Spinal cord (tissue), 10 donors: Measurements from ENCODE around the gene IRF2. TPM values are rescaled to one million over a fixed set of nuclear protein-coding genes. Genes with fewer than 3 reads are reported as not detected.
A peak's percentile ranks its signal among the peaks of the same experiment; 100 is the strongest.

ENCODE experiments used
- DNase-seq, 6 donors: peaks; one replicate each; pipeline versions ENCODE4 v3.0.0 to v3.0.0-alpha.2; 2013 to 2015; ENCODE audit warnings: low spot score in 6 of 6, low read depth in 4 of 6
- H3K27ac ChIP-seq: one replicate; pipeline ENCODE4 v1.5.1; 2013; ENCODE audit warnings: low read depth, low read length, control low read depth
- H3K27me3 ChIP-seq: one replicate; pipeline ENCODE4 v1.6.1; 2013; ENCODE audit warnings: low read length; ENCODE audit not compliant: control insufficient read depth, insufficient read depth
- H3K36me3 ChIP-seq: one replicate; pipeline ENCODE4 v1.6.1; 2013; ENCODE audit warnings: low read length; ENCODE audit not compliant: control insufficient read depth, insufficient read depth
- H3K4me1 ChIP-seq: one replicate; pipeline ENCODE4 v1.6.1; 2013; ENCODE audit warnings: low read length; ENCODE audit not compliant: control insufficient read depth, insufficient read depth
- H3K4me3 ChIP-seq: one replicate; pipeline ENCODE4 v1.5.1; 2013; ENCODE audit warnings: low read depth, low read length, control low read depth
- H3K9me3 ChIP-seq: one replicate; pipeline ENCODE4 v1.6.1; 2013; ENCODE audit warnings: low read length; ENCODE audit not compliant: control insufficient read depth, insufficient read depth
- WGBS: methylation state at CpG from one replicate; pipeline ENCODE4 v1.1.5; 2013; ENCODE audit warnings: missing lambda C conversion rate; ENCODE audit not compliant: insufficient coverage; 5-methylcytosine and 5-hydroxymethylcytosine counted together
- polyA plus RNA-seq, 2 donors: library from polyadenylated mRNA; unstranded; fragments of 120-200 nt; gene quantifications; one replicate each; pipeline ENCODE4 v1.2.1, GENCODE V29; 2013; ENCODE audit not compliant: insufficient read length in 2 of 2
- total RNA-seq, 2 donors: library from RNA; depleted of rRNA in 1 of 2; stranded (reverse); fragments of 120-200 nt in 1 of 2; fragments of >200 nt in 1 of 2; gene quantifications; one replicate each; pipeline versions ENCODE4 v1.2.3 to v1.2.4, GENCODE V29; 2013 to 2014
- donor health status: healthy.

IRF2 gene
- total and polyA plus RNA-seq, 4 donors: 19.6 to 33.7 (median 24.6) TPM

GRCh38 chr4:184416913-184417734, 57.2 kb downstream of the IRF2 start:
- peaks cover 13% of the 10 kb centered on the region for H3K36me3 ChIP-seq
- WGBS: 83% methylated on average over 2 of the region's 12 CpGs
- H3K27ac ChIP-seq: no peak overlapping the region
- DNase-seq: no peak
- H3K27me3 ChIP-seq: no peaks in the 10 kb centered on the region
- no peaks in the 10 kb centered on the region for H3K9me3 ChIP-seq
- H3K4me3 ChIP-seq: no peak overlapping the region
- H3K4me1 ChIP-seq: peaks cover 14% of the 10 kb centered on the region

GRCh38 chr4:184415071-184415470, 59.3 kb downstream of the IRF2 start:
- peaks cover 14% of the 10 kb centered on the region for H3K4me1 ChIP-seq
- H3K27ac ChIP-seq: no peak overlapping the region
- no peak overlapping the region for H3K4me3 ChIP-seq
- H3K9me3 ChIP-seq: no peaks in the 10 kb centered on the region
- peaks cover 13% of the 10 kb centered on the region for H3K36me3 ChIP-seq
- H3K27me3 ChIP-seq: no peaks in the 10 kb centered on the region
- DNase-seq: no peak
- WGBS: 100% methylated on average over 5 of the region's 6 CpGs

GRCh38 chr4:184413261-184414046, 60.9 kb downstream of the IRF2 start:
- H3K9me3 ChIP-seq: no peaks in the 10 kb centered on the region
- no peaks in the 10 kb centered on the region for H3K27me3 ChIP-seq
- WGBS: 90% methylated on average over 10 of the region's 13 CpGs
- no peak overlapping the region for H3K4me3 ChIP-seq
- H3K4me1 ChIP-seq: peaks cover 18% of the 10 kb centered on the region
- no peak for DNase-seq
- H3K27ac ChIP-seq: no peak overlapping the region
- H3K36me3 ChIP-seq: peaks cover 19% of the 10 kb centered on the region

GRCh38 chr4:184410748-184411147, 63.6 kb downstream of the IRF2 start:
- no peak for DNase-seq
- Histone ChIP-seq H3K4me3 (no peak overlapping the region), H3K27me3 (no peaks in the 10 kb centered on the region), H3K27ac (no peak overlapping the region), H3K36me3 (peaks cover 16% of the 10 kb centered on the region), H3K9me3 (no peaks in the 10 kb centered on the region), H3K4me1 (peaks cover 27% of the 10 kb centered on the region)
- 100% methylated on average over 2 of the region's 6 CpGs for WGBS

GRCh38 chr4:184409911-184410692, 64.2 kb downstream of the IRF2 start:
- no peak overlapping the region for H3K27ac ChIP-seq
- H3K4me1 ChIP-seq: peaks cover 27% of the 10 kb centered on the region
- H3K9me3 ChIP-seq: no peaks in the 10 kb centered on the region
- no peak overlapping the region for H3K4me3 ChIP-seq
- DNase-seq: no peak
- H3K27me3 ChIP-seq: no peaks in the 10 kb centered on the region
- 94% methylated on average over 10 of the region's 12 CpGs for whole genome bisulfite sequencing
- peaks cover 21% of the 10 kb centered on the region for H3K36me3 ChIP-seq

GRCh38 chr4:184409502-184409901, 64.8 kb downstream of the IRF2 start:
- no peaks in the 10 kb centered on the region for H3K9me3 ChIP-seq
- no peak overlapping the region for H3K4me3 ChIP-seq
- no peak for DNase-seq
- H3K4me1 ChIP-seq: peaks cover 27% of the 10 kb centered on the region
- H3K27me3 ChIP-seq: no peaks in the 10 kb centered on the region
- 98% methylated on average over 9 of the region's 9 CpGs for WGBS
- no peak overlapping the region for H3K27ac ChIP-seq
- H3K36me3 ChIP-seq: peaks cover 27% of the 10 kb centered on the region

GRCh38 chr4:184408684-184409081, 65.7 kb downstream of the IRF2 start:
- Histone ChIP-seq H3K27ac (no peak overlapping the region), H3K9me3 (no peaks in the 10 kb centered on the region), H3K4me1 (peaks cover 27% of the 10 kb centered on the region), H3K4me3 (no peak overlapping the region), H3K27me3 (no peaks in the 10 kb centered on the region), H3K36me3 (peaks cover 27% of the 10 kb centered on the region)
- 71% methylated on average over 2 of the region's 3 CpGs for WGBS
- DNase-seq: no peak

GRCh38 chr4:184408021-184408683, 66.2 kb downstream of the IRF2 start:
- DNase-seq: peak in 1 of 6 donors; percentile 74
- 31% methylated on average over 5 of the region's 8 CpGs for WGBS
- H3K36me3 ChIP-seq: peaks cover 27% of the 10 kb centered on the region
- H3K4me3 ChIP-seq: no peak overlapping the region
- peak overlapping the region; percentile 75 for H3K27ac ChIP-seq
- no peaks in the 10 kb centered on the region for H3K27me3 ChIP-seq
- H3K4me1 ChIP-seq: peaks cover 26% of the 10 kb centered on the region
- no peaks in the 10 kb centered on the region for H3K9me3 ChIP-seq

GRCh38 chr4:184406958-184407391, 67.4 kb downstream of the IRF2 start:
- peak in 1 of 6 donors; percentile 69 for DNase-seq
- no peaks in the 10 kb centered on the region for H3K9me3 ChIP-seq
- WGBS: 30% methylated on average over 3 of the region's 6 CpGs
- H3K27ac ChIP-seq: peak overlapping the region; percentile 75
- no peaks in the 10 kb centered on the region for H3K27me3 ChIP-seq
- peaks cover 23% of the 10 kb centered on the region for H3K4me1 ChIP-seq
- peaks cover 24% of the 10 kb centered on the region for H3K36me3 ChIP-seq
- no peak overlapping the region for H3K4me3 ChIP-seq
